ENCODE measurements around the gene RGS4.

DNA sequence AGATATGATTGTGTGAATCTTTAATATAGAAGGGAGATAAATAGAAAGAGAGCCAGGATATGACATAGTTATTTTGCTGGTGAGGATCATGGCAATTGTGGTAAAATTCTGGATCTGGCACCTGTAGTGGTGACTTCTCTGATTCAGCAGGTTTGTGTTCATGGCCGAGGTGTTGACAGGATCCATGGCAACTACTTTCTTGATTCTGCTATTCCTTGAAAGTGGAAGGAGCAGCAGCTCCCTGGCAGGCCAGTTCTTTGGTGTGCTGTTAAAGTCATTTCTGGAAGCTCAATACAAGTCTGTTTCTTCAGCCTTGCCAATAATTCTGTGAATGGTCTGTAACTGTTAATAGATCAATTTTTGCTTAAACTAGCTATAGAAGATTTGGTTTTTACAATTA lies 33.4 kb downstream of the RGS4 start:
- no peak for TF ChIP-seq ZNF274 (IDR thresholded peaks at IDR 0.05; ENCODE audit: low read depth, low read length)
- TF ChIP-seq YY1 (IDR thresholded peaks at IDR 0.05; ENCODE audit: insufficient read depth, insufficient read length): no peak
